T-helper 1 cell treated with Interleukin-12 subunit alpha and Interleukin-12 subunit beta and Interleukin-4 antibody, amounts not matched to agents 30 ng/mL and 1 ng/mL, for 36 hours (primary cell): Measurements from ENCODE around the gene PHTF1. TPM values are rescaled to one million over a fixed set of nuclear protein-coding genes. Genes with fewer than 3 reads are reported as not detected.
"Not testable (repeated sequence)": the region's sequence is repeated elsewhere in the genome, so short reads cannot be mapped to it uniquely, and the experiment has no call there.

Source experiments
- intact Hi-C: fragments of 100-400 bp; cut with micrococcal nuclease; formaldehyde crosslinking; loops from one replicate; pipeline ENCODE4 v1.15.1; 2024
- total RNA-seq: library from RNA; stranded (reverse); gene quantifications from 2 replicates; pipeline ENCODE4 v1.2.3, GENCODE V29; 2022

Gene PHTF1
- total RNA-seq, 1 donor from 2014 or later = 17.3 TPM

DNA sequence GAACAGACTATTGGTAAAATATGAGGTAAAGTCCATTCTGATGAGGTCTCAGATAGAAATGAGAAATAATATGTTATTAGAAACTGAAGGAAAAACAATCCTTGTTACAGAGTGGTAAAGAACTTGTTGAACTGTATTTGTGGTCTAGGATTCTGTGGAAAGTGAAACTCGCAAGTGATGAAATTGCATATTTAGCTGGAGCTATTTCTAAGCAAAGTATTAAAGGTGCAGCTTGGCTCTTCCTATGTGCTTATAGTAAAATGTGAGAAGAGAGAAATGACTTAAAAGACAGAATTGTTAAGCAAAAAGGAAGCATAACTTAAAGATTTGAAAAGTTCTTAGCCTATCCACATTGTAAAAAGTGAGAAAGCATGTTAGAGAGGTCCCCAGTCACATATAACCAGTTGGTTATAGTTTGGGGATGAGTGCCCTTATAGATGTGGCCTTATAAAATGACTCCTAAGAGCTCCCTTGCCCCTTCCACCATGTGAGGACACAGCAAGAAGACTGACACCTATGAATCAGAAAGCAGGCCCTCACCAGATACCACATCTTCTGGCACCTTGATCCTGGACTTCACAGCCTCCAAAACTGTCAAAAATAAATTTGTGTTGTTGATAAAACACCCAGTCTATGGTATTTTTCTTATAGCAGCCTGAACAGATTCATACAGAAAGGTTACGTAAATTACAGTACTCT lies 24.8 kb downstream of the PHTF1 start:
- intact Hi-C loops = no loop called here

DNA sequence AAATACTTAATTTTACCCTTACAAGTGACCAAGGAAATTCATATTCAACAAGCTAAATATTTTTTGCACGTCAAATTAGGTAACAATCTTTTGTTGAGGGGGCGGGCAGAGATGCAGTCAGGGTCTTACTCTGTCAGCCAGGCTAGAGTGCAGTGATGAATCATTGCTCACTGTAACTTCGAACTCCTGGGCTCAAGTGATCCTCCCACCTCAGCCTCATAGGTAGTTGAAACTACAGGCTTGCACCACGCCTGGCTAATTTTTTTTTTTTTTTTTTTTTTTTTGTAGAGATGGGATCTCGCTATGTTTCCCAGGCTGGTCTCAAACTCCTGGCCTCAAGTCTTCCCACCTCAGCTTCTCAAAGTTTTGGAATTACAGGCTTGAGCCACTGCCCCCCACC lies 26.5 kb downstream of the PHTF1 start:
- intact Hi-C loops = no loop called here

DNA sequence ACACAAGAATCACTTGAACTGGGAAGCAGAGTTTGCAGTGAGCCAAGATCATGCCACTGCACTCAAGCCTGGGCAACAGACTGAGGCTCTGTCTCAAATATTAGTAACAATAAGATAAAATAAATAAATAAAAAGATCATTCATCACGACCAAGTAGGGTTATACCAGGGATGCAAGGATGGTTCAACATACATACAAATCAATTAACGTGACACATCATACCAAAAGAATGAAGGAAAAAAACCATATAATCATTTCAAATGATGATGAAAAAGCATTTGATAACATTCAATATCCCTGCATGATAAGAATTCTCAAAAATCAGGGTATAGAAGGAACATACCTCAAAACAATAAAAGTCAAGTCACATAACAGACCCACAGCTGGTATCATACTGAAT lies 38.3 kb downstream of the PHTF1 start:
- intact Hi-C loops = no loop called here

DNA sequence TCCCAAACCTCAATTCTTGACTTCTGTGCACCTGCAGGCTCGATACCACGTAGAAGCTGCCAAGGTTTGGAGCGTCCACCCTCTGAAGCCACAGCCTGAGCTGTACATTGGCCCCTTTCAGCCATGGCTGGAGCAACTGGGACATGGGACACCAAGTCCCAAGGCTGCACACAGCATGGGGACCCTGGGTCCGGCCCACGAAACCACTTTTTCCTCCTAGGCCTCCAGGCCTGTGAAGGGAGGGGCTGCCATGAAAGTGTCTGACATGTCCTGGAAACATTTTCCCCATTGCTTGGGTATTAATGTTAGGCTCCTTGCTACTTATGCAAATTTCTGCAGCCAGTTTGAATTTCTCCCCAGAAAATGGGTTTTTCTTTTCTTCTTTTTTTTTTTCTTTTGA lies 40.7 kb downstream of the PHTF1 start:
- intact Hi-C loops = not testable (repeated sequence)

DNA sequence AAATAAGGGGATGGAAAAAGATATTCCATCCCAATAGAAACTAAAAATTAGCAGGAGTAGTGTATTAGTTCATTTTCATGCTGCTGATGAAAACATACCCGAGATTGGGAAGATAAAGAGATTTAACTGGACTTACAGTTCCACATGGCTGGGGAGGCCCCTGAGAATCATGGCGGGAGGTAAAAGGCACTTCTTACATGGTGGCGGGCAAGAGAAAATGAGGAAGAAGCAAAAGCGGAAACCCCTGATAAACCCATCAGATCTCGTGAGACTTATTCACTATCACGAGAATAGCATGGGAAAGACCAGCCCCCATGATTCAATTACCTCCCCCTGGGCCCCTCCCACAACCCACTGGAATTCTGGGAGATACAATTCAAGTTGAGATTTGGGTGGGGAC lies 41.8 kb downstream of the PHTF1 start:
- intact Hi-C loops = not testable (repeated sequence)

DNA sequence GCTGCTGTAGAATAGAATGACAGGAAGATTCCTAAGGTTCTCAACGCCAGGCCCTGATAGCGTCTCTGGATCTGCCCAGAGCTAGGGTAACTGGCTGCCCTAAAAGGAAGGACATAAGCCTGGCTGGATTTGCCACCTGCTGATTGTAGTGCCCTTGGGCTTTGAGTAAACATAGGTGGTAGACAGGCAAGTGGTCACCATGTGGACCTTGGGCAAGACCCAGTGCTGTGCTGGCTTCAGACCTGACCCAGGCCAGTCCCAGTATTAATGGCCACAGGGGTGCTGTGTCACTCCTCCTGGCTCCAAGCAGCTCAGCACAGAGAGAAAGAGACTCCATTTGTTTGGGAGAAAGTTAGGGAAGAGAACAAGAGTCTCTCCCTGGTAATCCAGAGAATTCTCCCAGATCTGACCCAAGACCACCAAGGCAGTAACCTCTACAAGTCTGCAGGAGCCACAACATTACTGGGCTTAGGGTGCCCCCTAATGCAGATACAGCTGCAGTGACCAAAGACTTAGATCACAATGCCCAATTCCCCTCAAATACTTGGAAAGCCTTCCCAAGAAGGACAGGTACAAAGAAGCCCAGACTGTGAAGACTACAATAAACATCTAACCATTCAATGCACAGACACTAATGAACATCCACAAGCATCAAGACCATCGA lies 44.5 kb downstream of the PHTF1 start:
- intact Hi-C loops = no loop called here

DNA sequence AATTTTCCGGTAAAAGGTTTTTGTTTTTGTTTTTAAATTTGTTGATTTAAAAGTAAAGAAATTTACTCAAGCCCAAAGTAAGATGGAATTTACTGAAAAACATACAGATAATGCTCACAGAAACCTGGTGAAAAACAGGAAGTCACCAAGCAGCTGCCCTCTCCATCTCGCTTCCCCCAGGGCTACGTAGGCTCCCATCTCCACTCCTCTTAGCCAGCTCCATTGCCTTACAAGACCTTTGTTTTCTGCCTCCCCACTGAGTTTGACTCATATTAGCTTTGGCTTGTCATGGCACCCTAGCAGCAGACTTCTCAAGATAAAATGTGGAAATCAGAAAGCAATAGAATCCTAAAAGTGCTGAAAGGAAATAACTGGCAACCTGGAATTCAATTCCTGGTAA lies 57.9 kb downstream of the PHTF1 start:
- intact Hi-C loops = no loop called here

DNA sequence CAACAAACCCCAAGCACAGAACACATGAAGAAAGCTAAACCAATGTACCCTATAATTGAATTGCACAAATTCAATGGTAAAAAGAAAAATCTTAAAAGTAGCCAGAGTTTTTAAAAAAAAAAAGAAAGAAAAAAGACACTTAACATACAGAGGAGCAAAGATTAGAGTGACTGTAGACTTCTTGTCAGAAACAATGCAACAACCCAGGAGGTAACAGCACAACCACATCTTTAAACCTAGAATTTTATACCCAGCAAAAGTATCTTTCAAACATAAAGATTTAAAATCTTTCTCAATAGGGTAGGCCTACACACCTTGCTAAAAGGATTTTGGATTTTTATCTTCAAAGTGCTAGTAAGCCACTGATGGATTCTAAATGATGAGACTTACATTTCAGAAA lies 64.4 kb downstream of the PHTF1 start:
- intact Hi-C loops = no loop called here

DNA sequence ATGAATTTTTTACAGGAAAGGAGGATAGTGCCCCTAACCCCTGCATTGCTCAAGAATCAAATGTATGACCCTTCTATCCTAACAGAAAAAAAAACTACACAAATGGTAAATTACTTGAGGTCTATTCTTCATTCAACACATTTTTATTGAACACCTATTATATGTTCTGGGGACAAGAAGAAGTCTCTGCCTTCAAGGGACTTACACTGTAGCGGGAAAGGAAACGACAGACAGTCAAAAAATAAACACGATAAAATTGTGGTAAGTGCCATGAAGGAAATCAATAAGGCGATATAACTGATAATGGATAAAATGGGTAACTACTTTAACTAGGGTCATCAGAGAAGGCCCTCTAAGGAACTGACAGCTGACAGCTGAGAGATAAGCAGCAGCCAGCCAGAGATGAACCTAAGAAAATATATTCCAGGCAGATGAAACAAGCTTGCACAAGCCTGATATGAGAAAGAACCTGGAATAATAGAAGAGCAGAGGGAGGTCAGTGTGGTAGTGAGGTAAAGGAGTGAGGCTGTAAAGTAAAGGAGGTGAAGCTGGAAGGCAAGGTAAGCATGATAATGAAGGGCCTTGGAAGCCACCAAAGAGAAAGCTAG lies 66.4 kb downstream of the PHTF1 start:
- intact Hi-C loops = no loop called here

DNA sequence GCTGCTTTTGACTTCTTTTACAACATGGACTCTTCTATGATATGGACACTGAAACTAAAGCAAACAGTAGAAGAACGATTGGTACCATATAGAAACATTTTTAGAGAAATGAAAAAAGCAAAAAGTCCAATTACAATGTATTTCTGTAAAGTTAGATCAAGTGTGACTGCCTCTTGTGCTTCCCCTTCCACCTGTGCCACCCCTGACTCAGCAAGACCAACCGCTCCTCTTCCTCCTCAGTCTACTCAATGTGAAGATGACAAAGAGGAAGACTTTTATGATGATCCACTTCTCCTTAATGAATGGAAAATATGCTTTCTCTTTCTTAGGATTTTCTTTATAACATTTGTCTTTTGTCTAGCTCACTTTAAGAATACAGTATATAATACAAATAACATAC lies 66.9 kb downstream of the PHTF1 start:
- intact Hi-C loops = no loop called here

DNA sequence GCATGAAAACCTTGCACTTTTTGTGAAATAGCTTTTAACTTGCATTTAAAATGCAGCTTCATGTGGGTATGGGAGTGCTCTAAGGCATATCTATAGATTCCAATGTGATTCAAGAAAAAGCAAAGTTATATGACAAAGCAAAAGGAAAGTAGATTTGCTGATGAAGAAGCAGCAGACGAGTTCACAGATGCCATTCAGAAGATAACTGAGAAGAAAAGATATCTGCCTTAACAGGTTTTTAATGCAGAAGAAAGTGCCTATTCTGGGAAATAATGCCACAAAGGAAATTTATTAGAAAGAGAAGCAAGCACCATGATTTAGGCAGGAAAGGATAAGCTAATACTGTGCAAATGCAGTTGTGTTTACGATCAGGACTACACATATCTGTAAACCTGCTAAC lies 68.1 kb downstream of the PHTF1 start:
- intact Hi-C loops = no loop called here

DNA sequence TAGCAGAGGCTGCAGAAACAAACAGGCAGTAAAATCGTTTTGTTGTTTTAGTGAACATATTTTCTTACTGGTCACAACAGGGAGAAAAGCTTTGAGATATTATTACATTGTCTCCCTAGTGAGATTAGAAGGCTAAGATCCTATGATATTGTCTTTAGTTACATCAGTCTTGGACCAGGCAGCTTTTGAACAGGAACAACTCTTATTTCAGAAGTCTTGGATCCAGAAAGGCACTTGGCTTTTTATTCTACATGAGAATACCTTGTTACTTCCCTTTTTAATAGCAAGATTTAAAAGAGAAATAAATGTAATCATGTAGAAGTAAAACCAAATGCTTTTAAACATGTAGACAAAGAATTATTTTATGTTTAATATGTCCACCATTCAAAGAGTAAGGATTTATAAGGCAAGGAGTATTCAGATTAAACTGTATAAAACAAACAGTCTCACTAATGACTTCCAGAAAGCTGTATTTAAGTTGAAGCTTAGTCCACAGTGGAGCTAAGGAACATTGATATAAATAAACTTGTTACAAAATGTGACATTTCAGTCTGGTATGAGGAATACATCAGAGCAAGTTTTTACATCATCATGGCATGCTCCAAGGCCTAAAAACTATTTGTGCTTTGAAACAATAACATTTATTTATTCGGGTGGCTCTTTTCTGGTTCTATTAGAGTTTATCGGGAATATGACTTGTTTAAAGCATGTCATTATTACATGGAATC lies 72.2 kb downstream of the PHTF1 start:
- intact Hi-C loops = no loop called here

DNA sequence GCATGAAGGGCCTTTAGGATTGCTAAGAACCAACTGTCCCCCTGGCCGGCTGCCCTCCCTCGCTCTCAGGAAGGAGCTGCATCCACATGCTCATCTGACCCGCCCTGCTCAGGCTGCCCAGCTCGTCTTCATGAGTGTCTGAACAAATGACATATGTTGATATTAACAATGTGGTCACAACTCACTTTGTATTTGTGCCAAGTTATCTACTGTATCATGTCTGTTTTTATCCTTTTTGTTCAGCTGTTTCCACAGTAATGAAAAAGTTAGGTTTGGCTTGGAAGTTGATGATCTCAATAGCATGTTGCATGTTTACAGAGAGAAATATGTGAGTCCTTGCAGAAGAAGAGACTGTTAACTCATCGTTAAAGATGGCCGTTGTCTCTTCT lies 75.1 kb downstream of the PHTF1 start:
- intact Hi-C loops = no loop called here

DNA sequence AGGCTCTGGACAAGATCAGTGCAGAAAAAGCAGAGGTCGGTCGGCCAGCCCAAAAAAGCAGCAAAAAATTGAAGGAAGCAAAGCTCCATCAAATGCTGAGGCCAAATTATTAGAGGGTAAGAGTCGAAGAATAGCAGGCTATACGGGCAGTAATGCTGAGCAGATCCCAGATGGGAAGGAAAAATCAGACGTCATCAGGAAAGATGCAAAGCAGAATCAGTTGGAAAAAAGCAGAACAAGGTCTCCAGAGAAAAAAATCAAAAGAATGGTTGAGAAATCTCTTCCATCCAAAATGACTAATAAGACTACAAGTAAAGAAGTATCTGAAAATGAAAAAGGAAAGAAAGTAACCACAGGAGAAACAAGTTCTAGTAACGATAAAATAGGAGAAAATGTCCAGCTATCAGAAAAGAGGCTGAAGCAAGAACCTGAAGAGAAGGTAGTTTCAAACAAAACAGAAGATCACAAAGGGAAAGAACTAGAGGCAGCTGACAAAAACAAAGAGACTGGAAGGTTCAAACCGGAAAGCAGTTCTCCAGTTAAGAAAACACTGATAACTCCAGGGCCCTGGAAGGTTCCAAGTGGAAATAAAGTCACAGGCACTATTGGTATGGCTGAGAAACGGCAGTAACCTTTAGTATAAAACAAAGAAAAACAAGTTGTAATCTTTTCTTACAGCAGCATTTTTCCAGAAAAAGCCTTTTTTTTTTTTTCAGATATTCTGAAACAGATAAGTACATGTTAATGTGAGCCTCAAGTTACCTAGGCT lies 75.7 kb downstream of the PHTF1 start:
- intact Hi-C loops = no loop called here

DNA sequence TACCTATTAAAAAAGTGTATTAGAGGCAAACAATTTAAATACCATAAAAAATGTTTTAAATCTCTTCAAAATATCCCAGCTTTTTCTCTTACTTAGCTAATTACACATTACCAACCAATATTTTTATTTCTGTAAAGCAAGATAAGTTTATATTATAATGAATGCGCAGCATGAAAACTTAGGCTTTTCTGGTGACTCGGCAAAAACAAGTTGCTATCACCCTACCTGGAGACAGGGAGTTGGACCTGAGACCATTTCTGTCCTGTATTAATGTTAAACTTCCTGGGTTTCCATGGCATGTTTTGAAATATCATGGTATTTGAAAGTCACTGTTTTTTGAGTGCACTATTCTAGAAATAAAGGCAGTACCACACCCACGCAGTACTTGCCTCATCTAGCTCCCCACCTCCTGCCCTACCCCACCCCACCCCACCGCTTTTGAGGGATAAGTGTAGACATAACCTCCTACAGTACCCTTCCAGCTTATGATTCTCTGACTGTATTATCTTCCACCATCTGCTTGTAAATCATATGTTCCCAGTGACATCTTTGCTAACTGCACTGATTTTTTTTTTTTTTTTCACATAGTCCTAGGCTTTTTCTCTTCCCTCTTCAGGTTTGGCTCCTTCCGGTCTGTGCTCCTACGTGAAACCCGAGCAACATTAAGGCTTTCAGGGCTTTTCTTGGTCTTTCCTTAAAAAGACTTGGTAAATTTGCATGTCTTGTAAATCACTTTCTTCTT lies 77.5 kb downstream of the PHTF1 start:
- intact Hi-C loops = no loop called here

DNA sequence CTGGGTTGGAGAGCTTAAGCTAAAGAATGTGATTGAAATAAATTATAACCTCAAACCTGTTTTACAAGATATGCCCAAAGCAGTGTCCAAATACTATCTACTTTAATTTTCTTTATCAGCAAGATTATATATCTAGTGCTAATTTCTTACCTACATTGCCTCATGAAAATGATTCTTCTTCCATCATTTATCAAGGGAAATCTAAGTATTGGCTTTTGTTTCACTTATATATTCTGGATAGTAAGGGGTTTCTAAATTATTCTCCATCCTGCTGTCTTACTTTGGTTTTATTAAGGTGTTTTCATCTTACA lies 81.2 kb downstream of the PHTF1 start:
- intact Hi-C loops = loop anchor here (1.0 to 10.0 kb wide), 4 partner anchors 283 to 962 kb away; partner anchors contain the start of genes LRIG2 and MAGI3

DNA sequence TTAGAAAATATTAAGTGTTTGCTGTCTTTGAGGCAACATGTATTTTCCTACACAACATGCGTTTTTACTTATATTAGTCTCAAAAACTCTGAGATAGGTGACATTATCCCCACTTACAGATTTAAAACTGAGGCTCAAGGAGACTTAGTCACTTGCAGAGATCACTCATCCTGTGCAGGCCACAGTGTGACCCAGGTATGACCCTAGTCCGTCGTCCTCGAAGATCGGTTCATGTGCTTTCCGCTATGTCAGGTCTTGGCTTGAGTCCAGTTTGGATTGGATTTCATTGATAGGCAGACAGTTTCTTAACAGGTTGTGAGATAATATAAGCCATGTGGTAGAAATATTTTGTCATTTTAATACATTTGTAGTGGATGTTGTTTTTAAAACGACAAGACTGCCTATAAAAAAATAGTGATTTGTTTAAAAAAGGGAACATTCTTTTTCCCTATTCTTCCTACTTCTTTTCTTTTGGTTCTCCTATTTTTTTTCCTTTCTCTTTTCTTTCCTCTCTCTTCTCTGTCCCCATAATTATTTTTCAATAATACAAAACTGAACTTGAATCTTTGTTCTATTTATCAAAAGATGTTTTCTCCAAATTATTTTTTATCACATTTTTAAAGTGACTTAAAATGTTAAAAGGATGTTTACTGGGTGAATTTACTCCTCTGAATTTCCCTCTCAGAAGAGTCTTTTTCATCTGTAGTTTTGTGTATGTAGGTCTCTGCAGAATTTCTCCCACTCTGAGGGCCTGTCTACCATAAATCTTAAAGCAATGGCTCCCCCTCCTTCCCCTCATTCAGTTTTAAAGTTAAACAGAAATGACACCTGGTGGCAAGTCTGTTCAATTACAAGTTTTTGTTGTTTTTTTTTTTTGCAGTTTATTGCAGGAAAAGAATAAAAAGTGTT lies 81.8 kb downstream of the PHTF1 start:
- intact Hi-C loops = loop anchor here (1.0 to 10.0 kb wide), 4 partner anchors 283 to 961 kb away; partner anchors contain the start of genes LRIG2 and MAGI3

DNA sequence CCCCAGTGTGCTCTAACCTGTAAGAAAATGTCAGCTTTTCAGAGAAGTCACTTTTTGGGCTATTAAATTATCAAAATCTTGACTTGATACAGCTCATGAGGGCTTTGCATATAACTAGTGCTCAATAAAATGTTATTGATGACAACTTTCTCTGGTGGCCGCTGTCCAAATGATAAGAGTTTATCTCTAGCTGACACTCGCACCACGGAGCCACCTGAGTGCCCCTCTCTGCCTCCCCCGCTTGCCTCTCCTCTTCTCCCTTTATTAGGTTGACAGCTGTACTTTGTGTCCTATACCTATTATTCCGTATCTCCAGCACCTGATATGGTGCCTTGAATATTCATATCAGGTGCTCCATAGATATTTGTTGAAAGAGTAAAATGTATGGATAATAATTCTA lies 82.8 kb downstream of the PHTF1 start:
- intact Hi-C loops = loop anchor here (10.0 kb wide), 1 partner anchor 282 kb away; the partner anchor contains the start of gene MAGI3

DNA sequence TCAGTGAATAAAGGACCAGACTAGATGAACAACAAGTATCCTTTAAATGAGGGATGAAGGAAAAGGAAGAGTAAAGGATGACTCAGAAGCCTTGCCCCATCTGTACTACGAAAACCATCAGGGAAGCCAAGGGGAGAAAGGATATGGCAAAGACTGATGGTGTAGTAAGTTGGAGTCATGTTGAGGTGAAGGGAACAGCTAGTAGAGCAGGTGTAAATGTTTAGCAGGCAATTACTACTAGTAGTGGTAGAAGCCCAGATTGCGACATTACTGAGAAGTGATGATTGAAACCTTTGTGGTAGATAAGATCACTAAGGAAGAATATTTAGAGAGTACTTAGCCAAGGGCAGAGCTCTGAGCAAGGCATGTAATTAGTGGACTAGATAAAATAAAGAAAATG lies 84.0 kb downstream of the PHTF1 start:
- intact Hi-C loops = loop anchor here (10.0 kb wide), 1 partner anchor 281 kb away; the partner anchor contains the start of gene MAGI3
